Central memory CD4-positive, alpha-beta T cell (primary cell): ENCODE measurements around the gene BANK1.

Experiments
- DNase-seq: peaks from one replicate; pipeline ENCODE4 v3.0.0; 2022

The BANK1 gene

DNA sequence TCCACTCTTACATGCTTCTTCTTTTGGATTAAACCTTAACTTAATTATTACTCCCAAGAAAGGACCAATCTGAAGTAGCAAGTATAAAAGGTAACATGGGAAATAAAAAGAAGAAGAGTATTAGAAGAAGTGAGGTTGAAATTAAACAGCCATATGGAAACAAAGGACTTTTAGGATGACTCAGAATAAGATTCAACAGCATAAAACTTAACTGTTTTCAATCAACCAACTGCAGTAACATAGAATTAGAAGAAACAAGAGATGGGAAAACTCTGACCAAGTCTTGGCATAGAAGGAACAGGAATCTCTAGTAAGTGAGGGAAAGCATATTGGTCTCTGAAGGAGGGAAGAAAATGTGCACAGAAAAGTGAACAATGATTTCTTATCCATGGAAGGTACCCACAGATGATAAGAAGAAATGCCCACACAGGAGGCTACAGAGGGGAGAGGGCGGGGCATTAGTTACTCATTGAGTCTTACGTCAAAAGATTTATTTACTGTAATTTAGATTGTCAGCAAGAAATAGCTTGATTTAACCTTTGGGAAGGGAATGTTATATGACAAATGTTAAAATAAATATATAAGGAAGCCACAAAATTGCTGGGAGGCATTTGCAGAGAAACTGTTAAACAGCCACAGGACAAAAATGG, 177.3 kb downstream of the BANK1 start:
- DNase-seq: no peak

DNA sequence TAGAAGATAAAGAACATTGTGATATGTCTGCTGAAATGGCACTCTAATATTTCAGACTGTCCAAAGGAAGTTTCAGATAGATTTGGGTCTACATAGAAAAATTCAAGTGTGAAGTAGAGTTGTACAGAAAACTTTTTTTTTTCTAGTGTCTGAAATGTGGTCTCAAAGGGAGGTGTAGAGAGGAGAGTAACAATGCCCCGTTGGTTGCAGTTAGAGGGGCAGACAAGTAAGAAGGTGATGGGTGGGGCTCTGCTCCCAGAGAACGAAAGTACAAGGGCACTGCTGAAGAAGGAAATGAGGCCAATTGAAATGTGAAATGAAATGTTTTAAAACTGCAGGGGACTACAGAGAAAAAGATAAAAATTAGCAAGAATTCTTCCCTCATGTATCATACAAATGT, 177.8 kb downstream of the BANK1 start:
- no peak for DNase-seq

DNA sequence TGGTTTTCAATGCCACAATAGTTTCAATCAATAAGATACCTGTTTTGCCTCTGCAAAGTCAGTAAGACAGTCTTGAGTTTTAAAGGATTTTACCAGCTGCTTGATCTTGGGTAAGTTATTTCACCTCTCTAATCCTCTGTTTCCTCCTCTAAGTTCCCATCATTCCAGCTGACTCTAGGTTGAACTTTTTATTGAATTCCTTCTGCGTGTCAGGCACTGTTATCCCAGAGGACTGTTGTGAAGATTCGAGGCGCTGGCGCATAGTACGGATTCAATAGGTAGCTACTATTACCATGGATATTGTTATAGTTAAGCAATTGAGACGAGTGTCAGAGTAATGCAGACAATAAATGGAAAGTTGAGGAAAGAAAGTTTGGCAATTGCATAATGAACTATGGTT, 179.4 kb downstream of the BANK1 start:
- DNase-seq: no peak

DNA sequence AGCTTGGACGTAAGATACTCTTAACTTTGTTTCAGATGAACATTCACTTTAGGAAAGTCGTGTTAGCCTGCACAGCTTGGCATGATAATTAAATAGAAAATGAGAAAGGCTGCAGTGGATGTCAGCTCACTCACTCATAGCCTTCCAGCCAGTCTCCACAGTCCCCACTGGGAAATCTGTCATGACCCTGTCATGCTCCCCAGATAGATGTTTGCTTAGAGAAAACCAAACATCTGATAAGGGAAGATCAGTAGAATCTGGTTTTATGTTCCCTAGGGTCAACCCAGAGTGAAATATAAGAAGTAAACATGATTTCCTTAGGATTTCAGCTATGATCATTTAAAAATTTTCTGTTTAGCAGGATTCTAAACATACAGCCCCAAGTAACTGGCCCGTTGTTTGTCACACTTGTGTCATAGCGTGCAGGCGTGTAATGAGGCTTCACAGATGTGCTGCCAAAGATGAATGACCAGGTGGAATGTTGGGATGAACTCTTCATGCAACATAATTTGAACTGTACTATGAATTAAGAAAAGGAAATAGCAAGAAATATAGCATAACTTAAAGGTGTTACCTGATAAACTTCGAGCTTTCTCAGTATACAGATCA, 180.1 kb downstream of the BANK1 start:
- DNase-seq: no peak

DNA sequence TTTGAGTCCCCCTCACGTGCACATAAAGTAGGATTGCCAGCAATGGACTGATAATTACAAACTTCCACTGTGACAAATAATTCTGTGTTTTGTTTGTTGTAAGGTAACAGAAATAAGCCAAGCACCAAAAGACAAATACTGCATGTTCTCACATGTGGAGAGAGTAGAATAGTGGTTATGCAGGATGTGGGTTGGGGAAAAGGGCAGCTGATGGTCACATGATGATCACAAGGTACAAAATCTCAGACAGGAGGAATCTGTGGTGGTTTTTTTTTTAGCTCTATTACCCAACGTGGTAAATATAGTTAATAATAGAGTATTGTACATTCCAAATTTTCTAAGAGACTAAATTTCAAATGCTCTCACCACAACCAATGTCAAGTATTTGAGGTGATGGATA, 182.3 kb downstream of the BANK1 start:
- no peak for DNase-seq

DNA sequence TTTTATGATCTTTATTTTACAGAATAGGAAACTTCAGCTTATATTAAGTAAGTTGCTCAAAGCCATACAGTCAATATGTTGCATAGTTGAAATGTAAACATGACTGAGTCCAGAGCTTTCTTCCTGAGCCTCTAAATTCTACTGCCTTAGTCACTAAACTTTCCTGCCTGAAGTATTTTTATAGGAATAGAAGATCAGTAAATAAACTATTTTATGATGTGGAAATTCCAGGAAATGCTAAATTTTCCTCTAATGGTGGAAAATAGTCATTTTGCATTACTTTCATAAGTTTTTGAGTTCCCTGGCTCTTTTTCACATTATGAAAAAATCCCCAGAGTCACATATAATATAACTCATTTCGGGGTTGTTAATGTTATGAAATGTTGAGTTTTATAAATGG, 182.8 kb downstream of the BANK1 start:
- no peak for DNase-seq

DNA sequence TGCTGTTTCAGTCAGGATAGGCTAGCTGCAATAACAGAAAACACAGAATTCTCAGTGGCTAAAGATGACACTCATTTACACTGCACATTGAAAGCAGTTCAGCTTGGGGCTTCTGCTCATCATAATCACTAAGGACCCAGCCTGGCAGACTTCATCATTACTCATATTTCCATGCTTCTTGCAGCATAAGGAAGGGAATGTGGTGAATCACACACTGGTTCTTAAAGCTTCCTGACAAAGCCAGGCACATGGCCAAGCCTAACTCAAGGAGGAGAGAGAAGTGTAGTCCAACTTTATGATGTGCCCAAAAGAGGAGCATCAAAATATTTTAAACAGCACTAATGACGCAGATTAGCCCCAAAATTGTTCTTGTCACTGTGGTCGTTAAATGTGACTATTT, 186.5 kb downstream of the BANK1 start:
- DNase-seq: no peak

DNA sequence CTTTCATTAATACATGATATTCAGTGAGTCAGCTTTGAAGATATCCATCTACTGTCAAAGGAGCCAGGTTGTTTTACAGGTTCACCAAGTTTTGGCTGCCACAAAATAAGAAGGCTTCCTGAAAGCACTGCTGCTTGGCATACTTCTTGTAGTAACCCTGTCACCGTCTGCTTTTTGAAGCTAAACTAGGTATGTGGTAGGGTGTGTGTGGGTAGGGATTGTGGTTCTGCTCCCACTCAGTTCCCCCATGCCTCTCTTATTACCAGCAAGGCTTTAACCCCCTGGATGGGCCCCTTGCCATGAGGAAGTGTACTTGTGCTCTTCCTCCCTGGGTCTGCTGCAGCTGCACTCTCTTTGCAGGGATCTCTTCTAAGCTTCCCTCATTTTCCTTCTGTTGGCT, 191.2 kb downstream of the BANK1 start:
- no peak for DNase-seq

DNA sequence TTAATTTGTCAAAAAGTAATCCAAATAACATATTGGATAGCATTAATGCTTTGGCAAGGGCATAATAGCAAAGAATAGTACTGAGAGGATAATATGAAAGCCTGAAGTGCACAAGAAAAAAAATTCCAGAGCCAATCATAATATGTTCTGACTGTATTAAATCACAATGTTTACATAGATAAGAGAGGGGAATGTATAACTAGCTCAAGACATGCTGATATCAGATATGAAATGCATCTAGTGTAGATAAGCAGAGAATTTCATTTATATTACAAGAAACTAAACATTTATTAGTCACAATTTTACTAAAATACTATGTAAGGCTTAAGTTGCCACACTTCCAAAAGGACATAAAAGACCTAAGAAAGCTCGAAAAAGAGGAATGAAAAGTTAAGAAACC, 193.3 kb downstream of the BANK1 start:
- DNase-seq: no peak

DNA sequence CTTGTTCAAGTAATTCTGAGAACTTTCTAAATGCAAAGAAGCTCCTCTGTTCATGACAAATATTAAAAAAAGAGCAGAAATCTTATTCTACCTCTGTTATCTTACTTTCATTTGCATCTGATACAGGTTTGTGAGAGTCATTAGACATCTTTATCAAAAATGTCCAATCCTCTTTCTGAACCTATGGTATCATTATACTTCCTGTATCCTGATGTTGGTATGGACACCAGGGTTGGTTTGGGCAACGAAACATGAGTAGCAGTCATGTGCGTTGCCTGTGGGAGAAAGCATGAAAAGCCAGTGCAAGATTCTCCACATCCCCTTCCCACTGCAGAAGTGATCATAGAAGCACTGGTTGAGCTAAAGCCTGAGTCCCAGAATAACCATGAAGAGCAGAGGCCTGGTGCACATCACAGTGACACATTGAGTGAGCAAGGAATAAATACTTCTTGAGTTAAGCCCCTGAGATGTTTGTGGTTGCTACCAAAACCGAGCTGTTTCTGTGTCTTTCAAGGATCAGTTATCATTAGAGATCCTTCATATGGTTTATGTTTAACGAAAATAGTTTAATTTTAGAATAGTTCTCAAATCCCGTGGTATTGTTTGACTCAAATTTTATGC, 197.2 kb downstream of the BANK1 start:
- DNase-seq: no peak

DNA sequence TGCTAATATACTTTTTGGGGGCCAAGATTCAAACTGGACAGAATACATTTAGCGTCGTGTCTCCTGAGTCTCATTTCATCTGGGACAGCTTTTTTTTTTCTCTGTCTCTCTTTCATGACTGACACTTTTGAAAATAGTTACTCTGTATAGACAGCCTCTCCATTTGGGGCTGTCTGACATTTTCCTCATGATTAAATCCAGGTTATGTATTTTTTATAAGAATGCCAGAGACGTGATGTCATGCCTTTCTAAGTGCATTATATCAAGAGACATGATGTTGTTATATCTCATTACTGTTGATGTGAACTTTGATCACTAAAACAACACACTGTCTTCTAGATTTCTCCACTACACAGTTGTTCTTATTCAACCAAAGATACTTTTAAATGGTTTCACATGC, 199.0 kb downstream of the BANK1 start:
- no peak for DNase-seq

DNA sequence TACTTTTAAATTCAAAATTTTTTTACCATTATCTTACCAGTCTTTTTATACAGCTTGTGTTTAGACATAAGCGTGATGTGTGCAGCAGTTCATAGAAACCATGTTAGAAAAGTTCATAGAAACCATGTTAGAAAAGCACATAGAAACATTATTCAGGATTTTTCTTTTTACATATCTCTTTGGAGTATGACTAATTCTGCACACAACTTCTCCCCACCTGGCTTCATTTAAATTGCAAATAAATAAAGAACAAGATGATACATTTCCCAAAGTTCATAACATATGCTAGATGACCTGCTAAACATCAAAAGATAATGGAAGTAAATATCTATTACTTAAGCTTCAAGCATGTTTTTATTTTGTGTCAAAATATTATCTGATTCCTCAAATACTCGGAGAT, 201.9 kb downstream of the BANK1 start:
- DNase-seq: no peak

DNA sequence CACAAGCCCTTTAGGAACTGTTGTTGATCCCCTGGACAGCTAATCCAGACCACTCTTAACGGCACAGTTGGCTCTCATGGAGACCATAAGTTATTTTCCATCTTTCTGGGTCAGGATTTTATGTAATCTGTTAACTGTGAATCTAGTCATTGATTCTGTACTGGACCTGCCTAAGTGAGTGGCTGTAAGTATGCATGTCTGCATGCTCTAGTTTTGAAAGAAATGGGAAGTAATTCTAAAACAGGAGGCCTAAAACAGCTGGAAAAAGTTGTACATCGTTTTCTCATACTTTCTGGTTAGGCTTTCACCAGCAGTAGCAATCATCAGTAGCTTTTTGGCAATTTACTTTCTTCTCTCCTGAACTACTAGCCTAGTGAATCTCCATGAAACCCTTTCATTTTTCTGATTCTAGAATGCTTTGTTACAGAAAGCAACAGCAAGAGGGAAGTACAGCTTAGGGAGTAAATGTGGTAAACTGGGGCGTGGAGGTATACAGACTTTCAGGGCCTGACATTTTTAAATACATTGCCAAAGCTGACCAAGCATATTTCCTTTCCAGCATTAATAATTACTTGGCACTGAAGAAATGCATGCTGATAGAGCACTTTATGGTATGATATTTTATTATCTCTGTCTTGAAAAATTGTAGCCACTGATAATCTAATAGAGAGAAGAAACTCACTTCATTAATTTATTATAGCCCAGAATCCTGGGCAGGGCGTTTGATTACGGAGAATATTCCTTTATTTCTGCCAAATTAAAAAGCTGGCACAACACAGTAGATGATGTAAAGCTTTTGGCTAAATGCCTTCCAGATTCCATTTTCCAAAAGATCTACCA, 202.7 kb downstream of the BANK1 start:
- no peak for DNase-seq

DNA sequence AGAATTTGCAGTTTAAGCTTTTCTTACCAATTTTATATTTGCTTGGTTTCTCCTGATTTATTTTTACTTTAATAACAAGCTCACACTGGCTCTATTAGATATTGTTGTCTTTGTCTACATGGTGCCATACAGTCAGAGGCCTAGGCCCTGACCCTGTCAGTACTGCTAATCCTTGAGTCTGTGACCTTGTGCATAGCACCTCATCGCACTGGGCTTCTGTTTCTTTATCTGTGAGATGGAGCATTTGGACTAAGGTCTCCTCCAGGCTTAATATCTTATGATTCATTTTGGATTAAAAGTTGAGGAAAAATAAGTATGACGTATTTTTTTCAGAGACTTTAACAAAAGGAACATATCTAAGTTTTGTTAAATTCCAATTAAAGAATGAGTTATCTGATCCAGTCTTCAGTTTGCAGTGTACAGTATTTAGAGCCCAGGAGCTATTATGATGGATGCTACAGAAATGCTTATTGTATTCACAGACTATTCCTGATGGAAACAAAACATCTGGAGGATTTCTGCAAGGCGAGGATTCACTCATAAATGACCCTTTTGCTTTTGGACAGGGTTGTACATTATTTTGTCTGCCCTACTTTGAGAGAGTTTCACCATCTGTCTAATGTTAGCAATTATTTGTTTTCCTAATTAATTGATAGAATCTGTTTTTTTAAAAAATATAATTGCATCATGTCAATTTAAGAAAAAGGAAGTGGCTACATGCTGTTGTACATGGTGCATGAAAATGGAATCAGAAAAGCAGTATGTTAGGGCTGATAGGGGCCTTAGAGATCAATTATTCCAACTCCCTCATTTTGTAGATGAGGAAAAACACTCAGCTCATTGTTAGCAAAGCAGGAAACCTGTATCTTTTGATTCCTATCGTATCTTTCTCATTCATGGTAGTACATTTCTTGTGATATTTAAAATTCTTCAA, 203.6 kb downstream of the BANK1 start:
- no peak for DNase-seq

DNA sequence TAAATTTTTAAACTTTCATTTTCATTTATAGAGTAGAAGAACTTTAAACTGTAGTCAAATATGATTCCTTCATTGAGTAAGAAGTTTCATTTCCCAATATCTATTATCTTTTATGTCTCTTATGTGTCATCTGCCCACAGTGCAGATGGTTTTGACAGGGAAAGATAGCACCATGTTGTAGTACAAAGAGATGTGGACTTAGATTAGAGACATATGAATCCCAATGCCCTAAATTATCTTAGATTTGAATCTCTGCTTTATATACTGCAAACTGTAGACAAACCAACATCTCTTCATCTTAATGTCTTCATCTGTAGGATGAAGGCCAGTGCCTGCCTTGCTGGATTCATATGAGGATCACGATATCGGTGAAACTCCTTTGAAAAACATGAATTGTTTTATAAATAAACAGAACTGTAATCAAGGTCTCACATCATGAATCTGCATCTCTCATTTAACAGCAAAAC, 217.5 kb downstream of the BANK1 start:
- DNase-seq: no peak

DNA sequence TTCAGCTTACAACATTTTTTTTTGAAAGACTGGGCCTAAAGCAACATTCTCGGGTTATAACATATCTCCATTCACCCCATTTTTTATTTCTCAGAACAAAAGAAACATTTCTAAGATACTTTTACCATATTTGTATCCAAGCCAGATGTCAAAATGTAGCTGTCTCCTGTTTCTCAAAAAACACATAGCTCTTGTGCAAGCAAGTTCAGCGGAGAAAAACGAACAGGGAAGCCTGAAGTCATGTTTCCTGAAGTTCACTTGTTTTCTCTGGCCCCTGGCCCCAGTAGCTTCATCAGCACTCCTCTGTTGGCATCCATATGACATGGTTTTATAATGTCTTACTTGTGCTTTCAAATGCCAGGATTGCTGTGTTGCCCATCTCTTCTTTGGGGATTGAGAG, 218.2 kb downstream of the BANK1 start:
- no peak for DNase-seq

DNA sequence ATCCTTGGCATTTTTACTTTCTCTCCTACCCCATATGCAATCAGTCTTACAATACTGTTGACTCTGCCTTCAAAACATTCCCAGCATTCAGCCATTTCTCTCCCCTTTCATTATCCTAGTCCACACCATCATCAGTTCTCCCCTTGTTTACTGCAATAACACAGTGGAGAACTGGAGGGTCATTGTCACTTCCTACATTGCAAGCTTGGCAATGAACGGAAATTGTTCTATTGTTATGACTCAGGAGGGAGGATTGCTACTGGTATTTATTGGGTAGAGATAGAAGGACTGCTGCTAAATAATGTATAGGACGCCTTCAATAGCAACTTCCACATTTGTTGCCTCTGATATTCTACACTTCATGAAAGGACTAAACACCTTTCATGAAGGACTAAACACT, 231.8 kb downstream of the BANK1 start:
- DNase-seq: no peak

DNA sequence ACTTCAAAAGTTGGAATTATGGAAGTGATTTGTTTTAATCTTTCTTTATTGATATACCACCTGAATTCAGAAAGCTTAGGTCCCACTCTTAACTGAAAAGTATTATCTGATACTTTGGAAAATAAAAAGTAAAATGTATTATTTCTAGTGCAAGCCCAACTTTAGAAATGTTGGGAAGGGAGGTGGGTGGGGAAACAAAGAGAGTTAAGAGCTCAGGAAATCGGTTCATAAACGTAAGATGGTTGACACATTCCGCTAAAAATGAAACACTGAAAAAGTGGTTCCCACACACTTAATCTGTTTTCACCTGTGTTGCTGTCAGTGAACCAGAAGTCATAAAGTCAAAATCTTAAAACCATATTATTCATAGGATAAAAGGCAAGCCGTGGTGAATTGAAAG, 237.4 kb downstream of the BANK1 start:
- no peak for DNase-seq

DNA sequence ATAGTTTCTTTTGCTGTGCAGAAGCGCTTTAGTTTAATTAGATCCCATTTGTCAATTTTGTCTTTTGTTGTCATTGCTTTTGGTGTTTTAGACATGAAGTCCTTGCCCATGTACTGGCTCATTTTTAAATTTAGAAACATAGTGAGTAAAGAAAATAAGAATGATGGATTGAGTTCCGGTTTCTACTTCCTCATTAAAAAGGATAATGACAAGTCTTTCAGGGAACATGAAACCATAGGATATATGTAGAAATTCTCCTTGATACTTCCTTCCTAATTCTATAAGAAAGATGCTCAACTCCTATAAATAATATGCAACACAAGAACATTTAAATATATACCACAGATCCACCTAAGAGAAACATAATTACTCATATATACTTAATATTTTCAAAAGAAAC, 240.9 kb downstream of the BANK1 start:
- no peak for DNase-seq

DNA sequence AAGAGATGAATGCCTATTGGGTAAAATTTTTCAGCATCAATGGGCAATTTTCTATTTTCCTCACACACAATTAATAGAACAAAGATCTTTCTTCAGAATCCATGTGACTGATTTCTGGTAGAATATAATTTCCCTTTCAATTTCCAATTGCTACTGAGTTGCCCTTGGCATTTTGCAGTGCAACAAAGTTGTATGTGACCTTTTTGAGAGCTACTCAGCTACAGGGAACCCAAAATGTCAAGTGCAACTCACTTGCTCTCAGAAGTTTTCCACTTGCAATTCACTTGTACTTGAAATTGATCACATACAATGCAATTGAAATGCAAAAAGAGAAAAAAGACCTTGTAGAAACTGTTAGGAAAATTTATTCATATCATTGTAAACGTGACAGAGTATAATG, 245.5 kb downstream of the BANK1 start:
- DNase-seq: no peak

DNA sequence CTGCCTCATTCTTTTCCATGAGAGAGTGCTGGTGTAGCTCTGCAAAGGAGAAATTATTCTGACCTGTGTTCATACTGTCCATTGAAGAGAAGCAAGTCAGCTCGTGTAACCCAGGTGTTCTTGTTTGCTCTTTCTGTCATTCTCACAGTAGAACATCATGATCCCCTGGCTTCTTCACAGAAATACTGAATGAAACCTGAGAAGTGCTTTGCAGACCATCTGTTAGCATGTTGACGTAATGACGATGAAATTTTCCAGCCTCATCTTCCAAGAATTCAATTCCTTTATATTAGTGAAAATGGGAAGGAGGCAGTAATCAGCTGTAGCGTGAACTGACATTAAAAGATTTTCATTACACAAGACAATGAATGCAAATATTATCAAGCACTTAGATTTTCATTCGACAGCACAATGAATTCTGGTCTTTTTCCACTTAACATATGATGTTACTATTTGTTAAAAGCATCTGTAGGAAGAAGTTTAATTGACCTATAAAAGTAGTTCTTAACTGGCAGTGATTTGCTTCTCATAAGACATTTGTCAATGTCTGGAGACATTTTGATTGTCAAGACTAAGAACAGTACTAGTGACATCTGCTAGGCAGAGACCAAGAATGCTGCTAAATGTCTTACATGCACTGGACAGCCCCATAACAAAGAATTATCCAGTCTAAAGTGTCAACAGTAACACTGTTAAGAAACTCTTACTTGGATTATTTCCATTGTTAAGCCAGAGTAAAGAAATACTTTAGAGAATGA, 246.3 kb downstream of the BANK1 start:
- no peak for DNase-seq

DNA sequence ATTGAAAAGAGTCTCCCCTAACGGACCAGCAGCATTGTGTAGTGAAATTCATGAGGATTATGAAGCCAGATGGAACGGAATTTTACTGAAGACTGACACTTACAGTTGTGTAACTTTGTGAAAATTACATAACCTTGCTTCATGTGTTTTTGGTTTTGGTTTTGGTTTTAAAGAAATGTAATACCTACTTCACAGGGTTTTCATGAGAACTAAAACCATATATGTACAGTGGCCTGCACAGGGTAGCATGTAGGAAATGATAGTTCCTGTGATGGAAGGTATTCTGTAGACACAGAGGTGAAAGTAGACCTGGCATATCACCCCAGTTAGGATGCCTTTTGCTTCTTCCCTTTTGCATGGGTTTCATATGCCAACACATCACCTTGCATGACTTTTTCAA, 247.0 kb downstream of the BANK1 start:
- DNase-seq: no peak
